Measurements from ENCODE around the gene LRRIQ1. TPM values are rescaled to one million over a fixed set of nuclear protein-coding genes. Genes with fewer than 3 reads are reported as not detected.

LRRIQ1 gene
- total RNA-seq, 1 experiment from 2014 or later: 3.4 TPM

DNA sequence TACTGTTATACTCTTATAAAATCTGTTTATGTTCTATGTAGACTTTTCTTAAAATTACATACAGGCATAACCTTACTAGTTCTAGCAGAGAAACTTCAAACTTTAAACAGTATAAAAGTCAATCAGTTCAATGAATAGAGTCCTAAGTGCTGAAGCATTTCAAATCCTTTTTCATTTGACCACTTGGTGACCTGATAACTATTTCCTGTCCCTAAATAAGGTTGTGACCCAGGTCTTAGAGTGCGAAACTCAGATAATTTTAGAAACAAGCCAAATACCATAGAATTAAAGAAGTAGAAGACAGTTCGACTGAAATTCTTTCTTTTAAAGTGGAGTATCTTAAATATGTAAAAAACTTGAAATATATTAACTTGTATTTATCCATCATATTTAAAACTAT lies 147.7 kb downstream of the LRRIQ1 start:
- BruUV-seq (replicated peaks): no TSS peak
- TF ChIP-seq EZH2 (IDR thresholded peaks at IDR 0.05; ENCODE audit: borderline replicate concordance, low read depth, low read length, poor library complexity, severe bottlenecking): no peak
- TF ChIP-seq, protein P1, sequence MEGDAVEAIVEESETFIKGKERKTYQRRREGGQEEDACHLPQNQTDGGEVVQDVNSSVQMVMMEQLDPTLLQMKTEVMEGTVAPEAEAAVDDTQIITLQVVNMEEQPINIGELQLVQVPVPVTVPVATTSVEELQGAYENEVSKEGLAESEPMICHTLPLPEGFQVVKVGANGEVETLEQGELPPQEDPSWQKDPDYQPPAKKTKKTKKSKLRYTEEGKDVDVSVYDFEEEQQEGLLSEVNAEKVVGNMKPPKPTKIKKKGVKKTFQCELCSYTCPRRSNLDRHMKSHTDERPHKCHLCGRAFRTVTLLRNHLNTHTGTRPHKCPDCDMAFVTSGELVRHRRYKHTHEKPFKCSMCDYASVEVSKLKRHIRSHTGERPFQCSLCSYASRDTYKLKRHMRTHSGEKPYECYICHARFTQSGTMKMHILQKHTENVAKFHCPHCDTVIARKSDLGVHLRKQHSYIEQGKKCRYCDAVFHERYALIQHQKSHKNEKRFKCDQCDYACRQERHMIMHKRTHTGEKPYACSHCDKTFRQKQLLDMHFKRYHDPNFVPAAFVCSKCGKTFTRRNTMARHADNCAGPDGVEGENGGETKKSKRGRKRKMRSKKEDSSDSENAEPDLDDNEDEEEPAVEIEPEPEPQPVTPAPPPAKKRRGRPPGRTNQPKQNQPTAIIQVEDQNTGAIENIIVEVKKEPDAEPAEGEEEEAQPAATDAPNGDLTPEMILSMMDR (conservative IDR thresholded peaks at IDR 0.05; ENCODE audit: low read depth, low read length): no peak
- H3K27me3 ChIP-seq (replicated peaks; ENCODE audit: insufficient read depth, low read depth, low read length, poor library complexity): no peaks in the 10 kb centered on the region
- DNase-seq (ENCODE audit: low spot score): no peak
- no peaks in the 10 kb centered on the region for H3K9me3 ChIP-seq (ENCODE audit: low read depth, low read length, poor library complexity, severe bottlenecking)
- H3K36me3 ChIP-seq (ENCODE audit: insufficient read depth, low read length, poor library complexity, severe bottlenecking): no peaks in the 10 kb centered on the region
- H3K4me3 ChIP-seq (ENCODE audit: low read depth, low read length, poor library complexity, severe bottlenecking): no peak overlapping the region
- intact Hi-C loops (cut with micrococcal nuclease; ENCODE audit: unreplicated experiment): no loop called here
- peaks cover 9% of the 10 kb centered on the region for H3K4me1 ChIP-seq (ENCODE audit: insufficient read depth, low read length, poor library complexity, severe bottlenecking)
- POLR2A ChIA-PET (ENCODE audit: low non-redundant PET): no interaction called here
- no peak overlapping the region for H3K27ac ChIP-seq (ENCODE audit: low read depth, low read length, poor library complexity, severe bottlenecking)
- CTCF ChIA-PET: no interaction called here

- ChIA-PET POLR2A (ENCODE audit: low non-redundant PET) (no interaction called here), CTCF (no interaction called here)
- Histone ChIP-seq H3K27me3 (replicated peaks; ENCODE audit: insufficient read depth, low read depth, low read length, poor library complexity) (no peaks in the 10 kb centered on the region), H3K4me1 (ENCODE audit: insufficient read depth, low read length, poor library complexity, severe bottlenecking) (no peaks in the 10 kb centered on the region), H3K27ac (ENCODE audit: low read depth, low read length, poor library complexity, severe bottlenecking) (no peak overlapping the region), H3K9me3 (ENCODE audit: low read depth, low read length, poor library complexity, severe bottlenecking) (no peaks in the 10 kb centered on the region), H3K4me3 (ENCODE audit: low read depth, low read length, poor library complexity, severe bottlenecking) (no peak overlapping the region), H3K36me3 (ENCODE audit: insufficient read depth, low read length, poor library complexity, severe bottlenecking) (no peaks in the 10 kb centered on the region)
- intact Hi-C loops (cut with micrococcal nuclease; ENCODE audit: unreplicated experiment): no loop called here
- DNase-seq (ENCODE audit: low spot score): no peak
- no TSS peak for BruUV-seq (replicated peaks)
- no peak for TF ChIP-seq EZH2 (IDR thresholded peaks at IDR 0.05; ENCODE audit: borderline replicate concordance, low read depth, low read length, poor library complexity, severe bottlenecking)
- TF ChIP-seq, protein P1 (conservative IDR thresholded peaks at IDR 0.05; ENCODE audit: low read depth, low read length): no peak
Measured at GRCh38 chr12:85186236-85186635, 150.1 kb downstream of the LRRIQ1 start.

GRCh38 chr12:85188619-85189018 lies 152.5 kb downstream of the LRRIQ1 start:
- Histone ChIP-seq H3K9me3 (ENCODE audit: low read depth, low read length, poor library complexity, severe bottlenecking) (no peaks in the 10 kb centered on the region), H3K36me3 (ENCODE audit: insufficient read depth, low read length, poor library complexity, severe bottlenecking) (no peaks in the 10 kb centered on the region), H3K27me3 (replicated peaks; ENCODE audit: insufficient read depth, low read depth, low read length, poor library complexity) (no peaks in the 10 kb centered on the region), H3K4me1 (ENCODE audit: insufficient read depth, low read length, poor library complexity, severe bottlenecking) (no peaks in the 10 kb centered on the region), H3K4me3 (ENCODE audit: low read depth, low read length, poor library complexity, severe bottlenecking) (no peak overlapping the region), H3K27ac (ENCODE audit: low read depth, low read length, poor library complexity, severe bottlenecking) (no peak overlapping the region)
- BruUV-seq (replicated peaks): no TSS peak
- DNase-seq (ENCODE audit: low spot score): no peak
- ChIA-PET POLR2A (ENCODE audit: low non-redundant PET) (no interaction called here), CTCF (no interaction called here)
- TF ChIP-seq EZH2 (IDR thresholded peaks at IDR 0.05; ENCODE audit: borderline replicate concordance, low read depth, low read length, poor library complexity, severe bottlenecking): no peak
- TF ChIP-seq, protein P1 (conservative IDR thresholded peaks at IDR 0.05; ENCODE audit: low read depth, low read length): no peak
- intact Hi-C loops (cut with micrococcal nuclease; ENCODE audit: unreplicated experiment): no loop called here
